ENCODE measurements around the gene SND1. TPM values are rescaled to one million over a fixed set of nuclear protein-coding genes. Genes with fewer than 3 reads are reported as not detected.

SND1 gene
- total RNA-seq, 1 donor: 241 TPM

- no peak overlapping the region for H3K4me3 ChIP-seq (ENCODE audit: low read depth, low read length)
- TF ChIP-seq CTCF (IDR thresholded peaks at IDR 0.05; ENCODE audit: insufficient read depth, low read depth, low read length): no peak
- DNase-seq (ENCODE audit: low read depth): no peak
Observed at GRCh38 chr7:128019288-128019687, 367.3 kb downstream of the SND1 start.

GRCh38 chr7:128020159-128020558, 368.2 kb downstream of the SND1 start:
- peak; percentile 33 for TF ChIP-seq CTCF (IDR thresholded peaks at IDR 0.05; ENCODE audit: insufficient read depth, low read depth, low read length)
- H3K4me3 ChIP-seq (ENCODE audit: low read depth, low read length): no peak overlapping the region
- DNase-seq (ENCODE audit: low read depth): no peak

GRCh38 chr7:128021366-128021765, 369.4 kb downstream of the SND1 start:
- no peak overlapping the region for H3K4me3 ChIP-seq (ENCODE audit: low read depth, low read length)
- no peak for DNase-seq (ENCODE audit: low read depth)
- TF ChIP-seq CTCF (IDR thresholded peaks at IDR 0.05; ENCODE audit: insufficient read depth, low read depth, low read length): no peak

GRCh38 chr7:128022631-128023532, 370.9 kb downstream of the SND1 start:
- DNase-seq (ENCODE audit: low read depth): peak; percentile 62
- no peak for TF ChIP-seq CTCF (IDR thresholded peaks at IDR 0.05; ENCODE audit: insufficient read depth, low read depth, low read length)
- H3K4me3 ChIP-seq (ENCODE audit: low read depth, low read length): no peak overlapping the region

- no peak for TF ChIP-seq CTCF (IDR thresholded peaks at IDR 0.05; ENCODE audit: insufficient read depth, low read depth, low read length)
- no peak overlapping the region for H3K4me3 ChIP-seq (ENCODE audit: low read depth, low read length)
- DNase-seq (ENCODE audit: low read depth): no peak
Observed at GRCh38 chr7:128024151-128024550, 372.2 kb downstream of the SND1 start.

GRCh38 chr7:128025380-128025779, 373.4 kb downstream of the SND1 start:
- DNase-seq (ENCODE audit: low read depth): no peak
- H3K4me3 ChIP-seq (ENCODE audit: low read depth, low read length): no peak overlapping the region
- no peak for TF ChIP-seq CTCF (IDR thresholded peaks at IDR 0.05; ENCODE audit: insufficient read depth, low read depth, low read length)
